HepG2 (cell line): ENCODE measurements around the gene NEDD8. TPM values are rescaled to one million over a fixed set of nuclear protein-coding genes. Genes with fewer than 3 reads are reported as not detected.

ENCODE experiments used
- ATAD3A ChIP-seq: sonication (generic); formaldehyde crosslinking; IDR thresholded peaks from 2 replicates; pipeline ENCODE4 v1.4.0; 2020; ENCODE audit warnings: missing genetic modification reagents
- CHD2 ChIP-seq: IDR thresholded peaks from 2 replicates; pipeline ENCODE4 v1.6.1; 2011; ENCODE audit warnings: low read depth, low read length, improper control_type of control experiment
- EZH2 ChIP-seq: conservative IDR thresholded peaks from 2 replicates; pipeline ENCODE4 v1.6.1; 2012; ENCODE audit warnings: mild to moderate bottlenecking, low read depth, low read length, moderate library complexity
- HNF1A ChIP-seq, 2 experiments: sonication (generic) in 1 of 2; formaldehyde crosslinking in 1 of 2; IDR thresholded peaks; 2 replicates each; pipeline versions ENCODE4 v1.4.0 to v1.6.1; 2016 to 2020; ENCODE audit warnings: borderline replicate concordance in 1 of 2, low read depth in 1 of 2, mild to moderate bottlenecking in 1 of 2, missing genetic modification reagents in 1 of 2
- NFYC ChIP-seq: IDR thresholded peaks from 2 replicates; pipeline ENCODE4 v1.6.1; 2016; ENCODE audit warnings: missing genetic modification reagents, missing compliant biosample characterization
- NR2F1 ChIP-seq, 2 experiments: fragments of 450-650 bp in 1 of 2; formaldehyde crosslinking in 1 of 2; IDR thresholded peaks; 2 replicates each; pipeline versions ENCODE4 v1.5.0 to v1.6.1; 2016 to 2020; ENCODE audit warnings: mild to moderate bottlenecking in 1 of 2, missing compliant biosample characterization in 1 of 2, missing genetic modification reagents in 1 of 2, moderate library complexity in 1 of 2
- POLR2AphosphoS5 ChIP-seq: IDR thresholded peaks from 2 replicates; pipeline ENCODE4 v1.6.1; 2012; ENCODE audit warnings: low read depth, low read length
- REL ChIP-seq: sonication (generic); formaldehyde crosslinking; conservative IDR thresholded peaks from 2 replicates; pipeline ENCODE4 v1.8.0; 2022; ENCODE audit warnings: mild to moderate bottlenecking, missing genetic modification reagents, moderate library complexity
- RNF2 ChIP-seq: fragments of 450-650 bp; conservative IDR thresholded peaks from 2 replicates; pipeline ENCODE4 v1.6.1; 2016; ENCODE audit warnings: low read depth
- SIX1 ChIP-seq: sonication (generic); formaldehyde crosslinking; IDR thresholded peaks from 2 replicates; pipeline ENCODE4 v1.4.0; 2020; ENCODE audit warnings: missing genetic modification reagents, borderline replicate concordance
- THAP7 ChIP-seq: sonication (generic); formaldehyde crosslinking; IDR thresholded peaks from 2 replicates; pipeline ENCODE4 v1.8.1; 2023; ENCODE audit warnings: mild to moderate bottlenecking, missing genetic modification reagents
- ZBTB14 ChIP-seq: sonication (generic); formaldehyde crosslinking; IDR thresholded peaks from 2 replicates; pipeline ENCODE4 v1.4.0; 2020; ENCODE audit warnings: missing genetic modification reagents
- ZBTB3 ChIP-seq: sonication (generic); formaldehyde crosslinking; IDR thresholded peaks from 2 replicates; pipeline ENCODE4 v1.4.0; 2020; ENCODE audit warnings: low read depth, mild to moderate bottlenecking, moderate library complexity, missing genetic modification reagents, borderline replicate concordance
- ZIK1 ChIP-seq: sonication (generic); formaldehyde crosslinking; IDR thresholded peaks from 2 replicates; pipeline ENCODE4 v1.5.0; 2020; ENCODE audit warnings: mild to moderate bottlenecking, low read depth, missing genetic modification reagents, borderline replicate concordance
- ZKSCAN5 ChIP-seq: sonication (generic); formaldehyde crosslinking; IDR thresholded peaks from 2 replicates; pipeline ENCODE4 v1.5.1; 2020; ENCODE audit warnings: mild to moderate bottlenecking, missing genetic modification reagents
- ZNF235 ChIP-seq: sonication (generic); formaldehyde crosslinking; IDR thresholded peaks from 2 replicates; pipeline ENCODE4 v1.8.1; 2023; ENCODE audit warnings: mild to moderate bottlenecking, missing genetic modification reagents, borderline replicate concordance
- ZNF510 ChIP-seq: sonication (generic); formaldehyde crosslinking; IDR thresholded peaks from 2 replicates; pipeline ENCODE4 v1.4.0; 2020; ENCODE audit warnings: low read depth, mild to moderate bottlenecking, missing genetic modification reagents
- ZNF530 ChIP-seq: sonication (generic); formaldehyde crosslinking; IDR thresholded peaks from 2 replicates; pipeline ENCODE4 v1.5.0; 2020; ENCODE audit warnings: low read depth, mild to moderate bottlenecking, missing genetic modification reagents
- ZNF800 ChIP-seq: sonication (generic); formaldehyde crosslinking; IDR thresholded peaks from 2 replicates; pipeline ENCODE4 v1.4.0; 2020; ENCODE audit warnings: missing genetic modification reagents
- polyA plus RNA-seq, 8 experiments: library from polyadenylated mRNA; depleted of rRNA in 3 of 8; stranded (reverse) in 7 of 8; unstranded in 1 of 8; fragments of >200 nt; fragmentation: Illumina TruSeq in 4 of 8; extraction: Trizol in 4 of 8; gene quantifications; 2 replicates each; pipeline versions ENCODE4 v1.2.1 to v1.2.3, GENCODE V29; 2011 to 2016; ENCODE audit warnings: low read depth in 4 of 8, missing spikeins in 1 of 8, mixed read lengths in 1 of 8; ENCODE audit not compliant: insufficient read depth in 1 of 8
- total RNA-seq, 5 experiments: library from RNA; depleted of rRNA; stranded (reverse); fragments of >200 nt; fragmentation: Illumina TruSeq; extraction: Trizol; gene quantifications; 2 replicates each; pipeline ENCODE4 v1.2.3, GENCODE V29; 2016; ENCODE audit warnings: low read depth in 1 of 5

Gene NEDD8
- total and polyA plus RNA-seq, 2 of the 13 experiments (the other 11 are each of a cell fraction or from before 2014, with no cell fraction given) = 535 to 713 TPM

GRCh38 chr14:24195186-24196070 is 36.7 kb downstream of the NEDD8 start, which contains the start of gene TM9SF1 (continued):
- TF ChIP-seq HNF1A (IDR thresholded peaks at IDR 0.05; ENCODE audit: low read depth) (0 out of 2 replicates have a peak, but pooled peaks have one; percentile 2), HNF1A (CRISPR knock-in tag; IDR thresholded peaks at IDR 0.05; ENCODE audit: borderline replicate concordance) (peak; percentile 87), EZH2 (no peak), ZNF800 (CRISPR knock-in tag) (peak; percentile 97), ZBTB3 (CRISPR knock-in tag) (peak; percentile 96), THAP7 (CRISPR knock-in tag) (peak; percentile 97), ZNF510 (CRISPR knock-in tag) (peak; percentile 100), SIX1 (CRISPR knock-in tag) (0 out of 2 replicates have a peak, but pooled peaks have one; percentile 42), ZNF530 (CRISPR knock-in tag) (no peak), ZBTB14 (peak; percentile 47), REL (CRISPR knock-in tag) (no peak), ZNF235 (CRISPR knock-in tag) (peak; percentile 98), NFYC (CRISPR knock-in tag) (peak; percentile 60), CHD2 (peak; percentile 49; the same call in 1 of the 2 replicates), POLR2AphosphoS5 (peak; percentile 91), ZKSCAN5 (peak; percentile 78; the same call in 1 of the 2 replicates), RNF2 (peak; percentile 100), ATAD3A (CRISPR knock-in tag) (peak; percentile 40; the same call in 1 of the 2 replicates), NR2F1 (CRISPR knock-in tag; IDR thresholded peaks at IDR 0.05) (0 out of 4 replicates have a peak, but pooled peaks have one; percentile 5 to 11), ZIK1 (peak; percentile 94)
